OCI-LY1 (cell line): Measurements from ENCODE around the gene PRR20A.
"Not testable (repeated sequence)": the region's sequence is repeated elsewhere in the genome, so short reads cannot be mapped to it uniquely, and the experiment has no call there.

Experiments
- H2AFZ ChIP-seq: fragments of 200-600 bp; sonication (generic), shearing (Covaris generic); 2 replicates; pipeline ENCODE4 v1.6.0; 2014; ENCODE audit warnings: antibody characterized with exemption, mild to moderate bottlenecking, low read length
- H3F3A ChIP-seq: fragments of 200-600 bp; sonication (generic), shearing (Covaris generic); 2 replicates; pipeline ENCODE4 v1.6.0; 2014; ENCODE audit warnings: mild to moderate bottlenecking, antibody characterized with exemption, low read length, moderate library complexity; ENCODE audit not compliant: insufficient read depth
- H3K27ac ChIP-seq: fragments of 200-600 bp; sonication (generic); 2 replicates; pipeline ENCODE4 v1.5.1; 2014; ENCODE audit warnings: low read length, mixed run types, mild to moderate bottlenecking, low read depth; ENCODE audit not compliant: poor library complexity, severe bottlenecking
- H3K27me3 ChIP-seq: fragments of 200-600 bp; sonication (generic); 2 replicates; pipeline ENCODE4 v1.6.0; 2014; ENCODE audit warnings: antibody characterized with exemption, mild to moderate bottlenecking, low read length, moderate library complexity; ENCODE audit not compliant: insufficient read depth
- H3K36me3 ChIP-seq: fragments of 200-600 bp; sonication (generic); 2 replicates; pipeline ENCODE4 v1.6.1; 2014; ENCODE audit warnings: mild to moderate bottlenecking, antibody characterized with exemption, low read length, moderate library complexity, mixed read lengths; ENCODE audit not compliant: insufficient read depth
- H3K4me1 ChIP-seq: fragments of 200-600 bp; sonication (generic); 2 replicates; pipeline ENCODE4 v1.5.1; 2014; ENCODE audit warnings: mild to moderate bottlenecking, low read length, moderate library complexity; ENCODE audit not compliant: insufficient read depth, severe bottlenecking
- H3K4me2 ChIP-seq: fragments of 200-600 bp; sonication (generic), shearing (Covaris generic); 2 replicates; pipeline ENCODE4 v1.6.1; 2014; ENCODE audit warnings: low read length
- H3K4me3 ChIP-seq: fragments of 200-600 bp; sonication (generic); 2 replicates; pipeline ENCODE4 v1.5.1; 2014; ENCODE audit warnings: low read length, low read depth, mild to moderate bottlenecking, mixed read lengths; ENCODE audit not compliant: poor library complexity, severe bottlenecking
- H3K79me2 ChIP-seq: fragments of 200-600 bp; shearing (Covaris generic); 2 replicates; pipeline ENCODE4 v1.6.1; 2016; ENCODE audit warnings: mixed run types, low read length, mixed read lengths; ENCODE audit not compliant: insufficient read depth
- H3K9ac ChIP-seq: fragments of 200-600 bp; sonication (generic), shearing (Covaris generic); 2 replicates; pipeline ENCODE4 v1.6.1; 2014; ENCODE audit warnings: mild to moderate bottlenecking, low read length, mixed read lengths
- H3K9me2 ChIP-seq: fragments of 200-600 bp; sonication (generic), shearing (Covaris generic); 2 replicates; pipeline ENCODE4 v1.6.1; 2014; ENCODE audit warnings: low read depth, mild to moderate bottlenecking, low read length, mixed read lengths
- H3K9me3 ChIP-seq: fragments of 200-600 bp; shearing (Covaris generic); 2 replicates; pipeline ENCODE4 v1.6.1; 2014; ENCODE audit warnings: low read length, mixed read lengths
- H4K20me1 ChIP-seq: fragments of 200-600 bp; sonication (generic), shearing (Covaris generic); 2 replicates; pipeline ENCODE4 v1.6.0; 2016; ENCODE audit warnings: mild to moderate bottlenecking, low read length; ENCODE audit not compliant: insufficient read depth
- EZH2 ChIP-seq: fragments of 200-600 bp; sonication (generic), shearing (Covaris generic); IDR thresholded peaks from 2 replicates; pipeline ENCODE4 v1.8.0; 2017; ENCODE audit warnings: borderline replicate concordance, mixed run types, mild to moderate bottlenecking, antibody characterized with exemption, low read length, moderate library complexity, mixed read lengths
- TF ChIP-seq, protein P1 (sequence below): fragments of 200-600 bp; sonication (generic), shearing (Covaris generic); IDR thresholded peaks from 2 replicates; pipeline ENCODE4 v1.5.1; 2017; ENCODE audit warnings: mild to moderate bottlenecking, antibody characterized with exemption, low read length, moderate library complexity, mixed read lengths

Gene PRR20A

DNA sequence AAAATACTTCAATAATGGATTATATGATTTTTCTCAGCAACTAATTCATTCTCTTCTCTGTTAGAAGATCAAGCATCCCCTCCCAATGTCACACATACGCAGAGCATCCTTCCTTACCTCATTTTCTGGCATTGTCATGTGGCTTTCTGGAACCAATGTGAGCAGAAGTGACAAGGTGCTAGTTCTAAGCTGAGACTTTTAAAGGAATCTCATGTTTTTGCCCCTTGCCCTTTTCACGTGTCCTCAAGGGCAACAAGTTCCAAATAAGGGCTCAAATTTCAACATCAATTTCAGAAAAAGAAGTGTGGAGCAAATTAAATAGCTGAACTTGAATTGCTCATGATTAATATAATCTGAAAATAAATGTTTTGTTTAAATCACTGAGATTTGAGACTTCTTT lies 4.6 kb upstream of the PRR20A start:
- H3K9me2 ChIP-seq, result no peaks in the 10 kb centered on the region
- no peaks in the 10 kb centered on the region for H3K36me3 ChIP-seq
- H3K4me2 ChIP-seq, result no peak overlapping the region
- no peaks in the 10 kb centered on the region for H3K27me3 ChIP-seq
- no peak overlapping the region for H2AFZ ChIP-seq
- no peaks in the 10 kb centered on the region for H3K9me3 ChIP-seq
- no peaks in the 10 kb centered on the region for H3F3A ChIP-seq
- no peak overlapping the region for H3K4me3 ChIP-seq
- no peaks in the 10 kb centered on the region for H4K20me1 ChIP-seq
- no peak for TF ChIP-seq EZH2
- TF ChIP-seq, protein P1, sequence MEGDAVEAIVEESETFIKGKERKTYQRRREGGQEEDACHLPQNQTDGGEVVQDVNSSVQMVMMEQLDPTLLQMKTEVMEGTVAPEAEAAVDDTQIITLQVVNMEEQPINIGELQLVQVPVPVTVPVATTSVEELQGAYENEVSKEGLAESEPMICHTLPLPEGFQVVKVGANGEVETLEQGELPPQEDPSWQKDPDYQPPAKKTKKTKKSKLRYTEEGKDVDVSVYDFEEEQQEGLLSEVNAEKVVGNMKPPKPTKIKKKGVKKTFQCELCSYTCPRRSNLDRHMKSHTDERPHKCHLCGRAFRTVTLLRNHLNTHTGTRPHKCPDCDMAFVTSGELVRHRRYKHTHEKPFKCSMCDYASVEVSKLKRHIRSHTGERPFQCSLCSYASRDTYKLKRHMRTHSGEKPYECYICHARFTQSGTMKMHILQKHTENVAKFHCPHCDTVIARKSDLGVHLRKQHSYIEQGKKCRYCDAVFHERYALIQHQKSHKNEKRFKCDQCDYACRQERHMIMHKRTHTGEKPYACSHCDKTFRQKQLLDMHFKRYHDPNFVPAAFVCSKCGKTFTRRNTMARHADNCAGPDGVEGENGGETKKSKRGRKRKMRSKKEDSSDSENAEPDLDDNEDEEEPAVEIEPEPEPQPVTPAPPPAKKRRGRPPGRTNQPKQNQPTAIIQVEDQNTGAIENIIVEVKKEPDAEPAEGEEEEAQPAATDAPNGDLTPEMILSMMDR, result no peak
- no peaks in the 10 kb centered on the region for H3K4me1 ChIP-seq
- H3K9ac ChIP-seq, result no peak overlapping the region
- no peaks in the 10 kb centered on the region for H3K79me2 ChIP-seq
- H3K27ac ChIP-seq, result no peak overlapping the region

DNA sequence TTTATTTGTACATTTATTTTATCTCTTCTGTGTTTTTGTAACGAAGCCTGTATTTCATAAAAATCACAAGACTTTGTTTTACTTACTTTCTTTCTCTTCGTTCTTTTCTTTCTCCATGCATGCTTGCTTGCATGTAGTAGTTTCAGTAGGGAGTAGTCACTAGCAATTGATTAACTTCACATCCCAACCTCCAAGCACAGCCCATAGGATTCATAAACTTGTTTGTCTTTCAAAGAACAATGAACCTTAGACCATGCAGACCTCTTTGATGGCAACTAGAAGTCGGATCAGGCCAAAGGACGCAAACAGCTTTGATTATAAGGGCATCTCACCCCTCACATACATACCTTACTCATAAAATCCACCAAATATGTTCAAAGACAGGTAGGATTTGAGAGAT lies 3.1 kb upstream of the PRR20A start:
- Histone ChIP-seq H3K36me3 (no peaks in the 10 kb centered on the region), H3K4me2 (no peak overlapping the region), H3K4me3 (no peak overlapping the region), H3K9me3 (no peaks in the 10 kb centered on the region), H3K79me2 (no peaks in the 10 kb centered on the region), H2AFZ (no peak overlapping the region), H4K20me1 (no peaks in the 10 kb centered on the region), H3F3A (no peaks in the 10 kb centered on the region), H3K27ac (no peak overlapping the region), H3K9me2 (no peaks in the 10 kb centered on the region), H3K27me3 (no peaks in the 10 kb centered on the region), H3K9ac (no peak overlapping the region), H3K4me1 (no peaks in the 10 kb centered on the region)
- no peak for TF ChIP-seq EZH2
- TF ChIP-seq, protein P1, result no peak

DNA sequence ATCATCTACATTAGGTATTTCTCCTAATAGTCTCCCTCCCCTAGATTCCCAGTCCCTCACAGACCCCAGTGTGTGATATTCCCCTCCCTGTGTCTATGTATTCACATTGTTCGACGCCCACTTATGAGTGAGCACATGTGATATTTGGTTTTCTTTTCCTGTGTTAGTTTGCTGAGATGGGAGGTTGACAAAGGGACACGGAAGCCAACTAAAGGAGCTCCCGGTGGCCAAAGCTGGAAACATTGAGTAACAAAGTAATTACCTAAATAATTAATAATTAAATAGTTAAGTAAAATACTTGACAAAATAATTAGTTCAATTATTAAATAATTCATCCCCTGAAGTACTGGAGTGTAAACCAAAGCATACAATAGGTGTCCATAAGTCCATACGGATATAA lies 1.7 kb upstream of the PRR20A start:
- H3K4me1 ChIP-seq, result no peaks in the 10 kb centered on the region
- no peaks in the 10 kb centered on the region for H3K9me2 ChIP-seq
- no peak overlapping the region for H3K9ac ChIP-seq
- no peak overlapping the region for H2AFZ ChIP-seq
- H3K27ac ChIP-seq, result no peak overlapping the region
- no peaks in the 10 kb centered on the region for H3K79me2 ChIP-seq
- H3K36me3 ChIP-seq, result no peaks in the 10 kb centered on the region
- no peaks in the 10 kb centered on the region for H4K20me1 ChIP-seq
- no peaks in the 10 kb centered on the region for H3F3A ChIP-seq
- no peaks in the 10 kb centered on the region for H3K9me3 ChIP-seq
- H3K4me3 ChIP-seq, result no peak overlapping the region
- no peaks in the 10 kb centered on the region for H3K27me3 ChIP-seq
- TF ChIP-seq, protein P1, result no peak
- TF ChIP-seq EZH2, result no peak
- H3K4me2 ChIP-seq, result no peak overlapping the region

GRCh38 chr13:57139781-57140180 lies 937 bp upstream of the PRR20A start:
- H3K36me3 ChIP-seq, H3F3A ChIP-seq, H3K4me1 ChIP-seq, H2AFZ ChIP-seq, H3K27ac ChIP-seq, H4K20me1 ChIP-seq, H3K79me2 ChIP-seq, H3K27me3 ChIP-seq, H3K9ac ChIP-seq, H3K4me3 ChIP-seq, H3K4me2 ChIP-seq, H3K9me3 ChIP-seq, H3K9me2 ChIP-seq: not testable (repeated sequence)

DNA sequence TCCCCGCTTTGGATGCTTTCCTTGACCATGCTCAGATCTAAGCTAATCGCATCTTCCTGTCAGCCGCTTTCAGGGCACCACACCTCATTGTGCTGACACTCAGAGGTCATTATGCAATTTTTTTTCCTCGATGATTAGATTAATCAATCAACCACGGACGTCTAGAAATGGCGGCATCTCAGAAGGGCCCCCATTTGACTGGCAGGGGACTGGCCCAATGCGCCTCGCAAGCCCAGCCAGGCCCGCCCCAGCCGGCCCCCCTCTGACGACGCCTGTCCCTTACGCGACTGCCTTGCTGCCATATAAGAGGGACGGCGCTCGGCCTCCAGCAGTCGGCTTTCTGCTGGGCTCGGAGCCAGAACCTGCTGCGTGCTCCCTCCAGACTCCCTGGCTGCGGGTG lies 6.5 kb downstream of the PRR20A start, which contains the start of gene PRR20B:
PRR20B (plus strand) TSS at position 301 of the 400 bp plus-strand sequence. CDS start 387 bp downstream, outside the sequence.
- not testable (repeated sequence) for H2AFZ ChIP-seq, H3K27ac ChIP-seq, H3K9ac ChIP-seq, H3K36me3 ChIP-seq, H3K9me2 ChIP-seq, H3K27me3 ChIP-seq, H3K4me1 ChIP-seq, H3K79me2 ChIP-seq, H3K9me3 ChIP-seq, H3F3A ChIP-seq, H4K20me1 ChIP-seq, H3K4me2 ChIP-seq, H3K4me3 ChIP-seq

GRCh38 chr13:57148106-57148505 lies 7.4 kb downstream of the PRR20A start:
- H2AFZ ChIP-seq, H3K4me1 ChIP-seq, H3K4me2 ChIP-seq, H3F3A ChIP-seq, H3K36me3 ChIP-seq, H3K9me3 ChIP-seq, H3K9me2 ChIP-seq, H3K27ac ChIP-seq, H3K27me3 ChIP-seq, H3K9ac ChIP-seq, H3K4me3 ChIP-seq, H3K79me2 ChIP-seq, H4K20me1 ChIP-seq: not testable (repeated sequence)
